ENCODE results near the gene RPL18. TPM values are rescaled to one million over a fixed set of nuclear protein-coding genes. Genes with fewer than 3 reads are reported as not detected.

Gene RPL18
- total and polyA plus RNA-seq, 9 of the 15 experiments (the other 6 are each of a cell fraction or from before 2014, with no cell fraction given) = 312 to 2,635 (median 1,653) TPM

DNA sequence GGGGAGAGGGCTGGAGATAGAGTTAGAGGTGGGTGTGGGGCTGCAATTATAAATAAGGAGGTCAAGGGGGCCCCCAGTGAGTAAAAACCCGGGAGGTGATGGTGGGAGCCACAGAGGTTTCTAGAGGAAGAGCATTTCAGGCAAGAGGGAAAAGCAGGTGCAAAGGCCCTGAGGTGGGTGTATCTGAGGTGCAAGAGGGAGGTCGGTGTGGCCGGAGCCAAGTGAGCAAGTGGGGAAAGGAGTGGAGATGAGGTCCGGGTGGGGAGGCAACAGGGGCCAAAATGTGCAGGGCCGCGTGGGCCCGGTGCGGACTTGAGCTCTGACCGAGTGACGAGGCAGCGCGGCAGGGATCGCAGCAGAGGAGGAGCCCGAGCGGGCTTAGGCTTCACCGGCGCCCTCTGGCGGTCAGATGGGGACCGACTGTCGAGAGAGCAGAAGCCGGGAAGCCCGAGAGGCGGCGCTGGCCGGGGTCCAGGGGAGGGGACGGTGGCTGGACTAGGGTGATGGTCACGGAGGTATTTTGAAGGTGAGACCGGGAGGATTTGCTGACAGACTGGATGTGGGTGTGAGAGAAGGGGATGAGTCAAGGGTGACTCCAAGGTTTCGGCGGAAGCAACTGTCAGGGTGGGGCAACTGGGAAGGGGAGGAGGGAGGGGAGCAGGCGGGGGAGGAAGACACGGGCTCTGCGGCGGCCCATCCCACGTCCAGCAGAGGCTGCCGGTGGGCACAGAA is 30.1 kb downstream of the RPL18 start (continued):
- TF ChIP-seq ARID3B (CRISPR knock-in tag; IDR thresholded peaks at IDR 0.05; ENCODE audit: borderline replicate concordance) (no peak), BHLHE40 (IDR thresholded peaks at IDR 0.05; ENCODE audit: low read length) (no peak; the same call in 1 of the 2 replicates), KAT2B (IDR thresholded peaks at IDR 0.05; ENCODE audit: low read depth, low read length) (peak; percentile 37), PHF8 (IDR thresholded peaks at IDR 0.05; ENCODE audit: borderline replicate concordance, low read length) (peak; percentile 50; the same call in 1 of the 2 replicates), TRIM25 (IDR thresholded peaks at IDR 0.05; ENCODE audit: borderline replicate concordance) (peak; percentile 67; the same call in 1 of the 2 replicates), SAFB (IDR thresholded peaks at IDR 0.05; ENCODE audit: borderline replicate concordance, low read depth, low read length) (no peak), JUND (IDR thresholded peaks at IDR 0.05; ENCODE audit: borderline replicate concordance, low read depth, low read length) (peak; percentile 78), JUND (tag; IDR thresholded peaks at IDR 0.05; ENCODE audit: borderline replicate concordance, low read depth, low read length) (peak; percentile 51; the same call in 1 of the 3 replicates), NFE2 (IDR thresholded peaks at IDR 0.05; ENCODE audit: low read depth) (peak; percentile 34), CEBPB (tag; IDR thresholded peaks at IDR 0.05) (peak; percentile 40; the same call in 1 of the 2 replicates), SREBF2 (CRISPR knock-in tag; IDR thresholded peaks at IDR 0.05) (no peak), NCOA6 (IDR thresholded peaks at IDR 0.05) (no peak)
- TF ChIP-seq, protein P1, sequence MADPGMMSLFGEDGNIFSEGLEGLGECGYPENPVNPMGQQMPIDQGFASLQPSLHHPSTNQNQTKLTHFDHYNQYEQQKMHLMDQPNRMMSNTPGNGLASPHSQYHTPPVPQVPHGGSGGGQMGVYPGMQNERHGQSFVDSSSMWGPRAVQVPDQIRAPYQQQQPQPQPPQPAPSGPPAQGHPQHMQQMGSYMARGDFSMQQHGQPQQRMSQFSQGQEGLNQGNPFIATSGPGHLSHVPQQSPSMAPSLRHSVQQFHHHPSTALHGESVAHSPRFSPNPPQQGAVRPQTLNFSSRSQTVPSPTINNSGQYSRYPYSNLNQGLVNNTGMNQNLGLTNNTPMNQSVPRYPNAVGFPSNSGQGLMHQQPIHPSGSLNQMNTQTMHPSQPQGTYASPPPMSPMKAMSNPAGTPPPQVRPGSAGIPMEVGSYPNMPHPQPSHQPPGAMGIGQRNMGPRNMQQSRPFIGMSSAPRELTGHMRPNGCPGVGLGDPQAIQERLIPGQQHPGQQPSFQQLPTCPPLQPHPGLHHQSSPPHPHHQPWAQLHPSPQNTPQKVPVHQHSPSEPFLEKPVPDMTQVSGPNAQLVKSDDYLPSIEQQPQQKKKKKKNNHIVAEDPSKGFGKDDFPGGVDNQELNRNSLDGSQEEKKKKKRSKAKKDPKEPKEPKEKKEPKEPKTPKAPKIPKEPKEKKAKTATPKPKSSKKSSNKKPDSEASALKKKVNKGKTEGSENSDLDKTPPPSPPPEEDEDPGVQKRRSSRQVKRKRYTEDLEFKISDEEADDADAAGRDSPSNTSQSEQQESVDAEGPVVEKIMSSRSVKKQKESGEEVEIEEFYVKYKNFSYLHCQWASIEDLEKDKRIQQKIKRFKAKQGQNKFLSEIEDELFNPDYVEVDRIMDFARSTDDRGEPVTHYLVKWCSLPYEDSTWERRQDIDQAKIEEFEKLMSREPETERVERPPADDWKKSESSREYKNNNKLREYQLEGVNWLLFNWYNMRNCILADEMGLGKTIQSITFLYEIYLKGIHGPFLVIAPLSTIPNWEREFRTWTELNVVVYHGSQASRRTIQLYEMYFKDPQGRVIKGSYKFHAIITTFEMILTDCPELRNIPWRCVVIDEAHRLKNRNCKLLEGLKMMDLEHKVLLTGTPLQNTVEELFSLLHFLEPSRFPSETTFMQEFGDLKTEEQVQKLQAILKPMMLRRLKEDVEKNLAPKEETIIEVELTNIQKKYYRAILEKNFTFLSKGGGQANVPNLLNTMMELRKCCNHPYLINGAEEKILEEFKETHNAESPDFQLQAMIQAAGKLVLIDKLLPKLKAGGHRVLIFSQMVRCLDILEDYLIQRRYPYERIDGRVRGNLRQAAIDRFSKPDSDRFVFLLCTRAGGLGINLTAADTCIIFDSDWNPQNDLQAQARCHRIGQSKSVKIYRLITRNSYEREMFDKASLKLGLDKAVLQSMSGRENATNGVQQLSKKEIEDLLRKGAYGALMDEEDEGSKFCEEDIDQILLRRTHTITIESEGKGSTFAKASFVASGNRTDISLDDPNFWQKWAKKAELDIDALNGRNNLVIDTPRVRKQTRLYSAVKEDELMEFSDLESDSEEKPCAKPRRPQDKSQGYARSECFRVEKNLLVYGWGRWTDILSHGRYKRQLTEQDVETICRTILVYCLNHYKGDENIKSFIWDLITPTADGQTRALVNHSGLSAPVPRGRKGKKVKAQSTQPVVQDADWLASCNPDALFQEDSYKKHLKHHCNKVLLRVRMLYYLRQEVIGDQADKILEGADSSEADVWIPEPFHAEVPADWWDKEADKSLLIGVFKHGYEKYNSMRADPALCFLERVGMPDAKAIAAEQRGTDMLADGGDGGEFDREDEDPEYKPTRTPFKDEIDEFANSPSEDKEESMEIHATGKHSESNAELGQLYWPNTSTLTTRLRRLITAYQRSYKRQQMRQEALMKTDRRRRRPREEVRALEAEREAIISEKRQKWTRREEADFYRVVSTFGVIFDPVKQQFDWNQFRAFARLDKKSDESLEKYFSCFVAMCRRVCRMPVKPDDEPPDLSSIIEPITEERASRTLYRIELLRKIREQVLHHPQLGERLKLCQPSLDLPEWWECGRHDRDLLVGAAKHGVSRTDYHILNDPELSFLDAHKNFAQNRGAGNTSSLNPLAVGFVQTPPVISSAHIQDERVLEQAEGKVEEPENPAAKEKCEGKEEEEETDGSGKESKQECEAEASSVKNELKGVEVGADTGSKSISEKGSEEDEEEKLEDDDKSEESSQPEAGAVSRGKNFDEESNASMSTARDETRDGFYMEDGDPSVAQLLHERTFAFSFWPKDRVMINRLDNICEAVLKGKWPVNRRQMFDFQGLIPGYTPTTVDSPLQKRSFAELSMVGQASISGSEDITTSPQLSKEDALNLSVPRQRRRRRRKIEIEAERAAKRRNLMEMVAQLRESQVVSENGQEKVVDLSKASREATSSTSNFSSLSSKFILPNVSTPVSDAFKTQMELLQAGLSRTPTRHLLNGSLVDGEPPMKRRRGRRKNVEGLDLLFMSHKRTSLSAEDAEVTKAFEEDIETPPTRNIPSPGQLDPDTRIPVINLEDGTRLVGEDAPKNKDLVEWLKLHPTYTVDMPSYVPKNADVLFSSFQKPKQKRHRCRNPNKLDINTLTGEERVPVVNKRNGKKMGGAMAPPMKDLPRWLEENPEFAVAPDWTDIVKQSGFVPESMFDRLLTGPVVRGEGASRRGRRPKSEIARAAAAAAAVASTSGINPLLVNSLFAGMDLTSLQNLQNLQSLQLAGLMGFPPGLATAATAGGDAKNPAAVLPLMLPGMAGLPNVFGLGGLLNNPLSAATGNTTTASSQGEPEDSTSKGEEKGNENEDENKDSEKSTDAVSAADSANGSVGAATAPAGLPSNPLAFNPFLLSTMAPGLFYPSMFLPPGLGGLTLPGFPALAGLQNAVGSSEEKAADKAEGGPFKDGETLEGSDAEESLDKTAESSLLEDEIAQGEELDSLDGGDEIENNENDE (IDR thresholded peaks at IDR 0.05; ENCODE audit: low read depth, low read length) = no peak

All from K562 (cell line).